GM23248 (cell line): ENCODE data around the gene CADPS. TPM values are rescaled to one million over a fixed set of nuclear protein-coding genes. Genes with fewer than 3 reads are reported as not detected.

ENCODE experiments used
- DNase-seq: peaks from one replicate; pipeline ENCODE4 v3.0.0-alpha.2; 2015
- H2AFZ ChIP-seq: fragments of 200-600 bp; sonication (generic); 2 replicates; pipeline ENCODE4 v1.6.1; 2016; ENCODE audit warnings: antibody characterized with exemption
- H3F3A ChIP-seq: fragments of 200-600 bp; sonication (generic); 2 replicates; pipeline ENCODE4 v1.6.1; 2016; ENCODE audit warnings: mild to moderate bottlenecking, antibody characterized with exemption, mixed run types; ENCODE audit not compliant: insufficient read depth
- H3K27ac ChIP-seq: fragments of 200-600 bp; sonication (generic); 2 replicates; pipeline ENCODE4 v1.5.1; 2016; ENCODE audit warnings: mild to moderate bottlenecking
- H3K27me3 ChIP-seq: fragments of 200-600 bp; sonication (generic); replicated peaks from 2 replicates; pipeline ENCODE4 v1.6.1; 2016; ENCODE audit warnings: mild to moderate bottlenecking; ENCODE audit not compliant: insufficient read depth
- H3K36me3 ChIP-seq: fragments of 200-600 bp; sonication (generic); 2 replicates; pipeline ENCODE4 v1.6.1; 2016; ENCODE audit warnings: low read depth, mild to moderate bottlenecking
- H3K4me1 ChIP-seq: fragments of 200-600 bp; sonication (generic); 2 replicates; pipeline ENCODE4 v1.6.1; 2016; ENCODE audit warnings: mild to moderate bottlenecking; ENCODE audit not compliant: insufficient read depth
- H3K4me2 ChIP-seq: fragments of 200-600 bp; sonication (generic); one replicate; pipeline ENCODE4 v1.6.1; 2016; ENCODE audit warnings: mild to moderate bottlenecking; ENCODE audit not compliant: unreplicated experiment
- H3K4me3 ChIP-seq: fragments of 200-600 bp; sonication (generic); 2 replicates; pipeline ENCODE4 v1.5.1; 2016; ENCODE audit warnings: mild to moderate bottlenecking
- H3K79me2 ChIP-seq: fragments of 200-600 bp; sonication (generic); 2 replicates; pipeline ENCODE4 v1.6.1; 2016; ENCODE audit warnings: mild to moderate bottlenecking; ENCODE audit not compliant: insufficient read depth
- H3K9ac ChIP-seq: fragments of 200-600 bp; sonication (generic); 2 replicates; pipeline ENCODE4 v1.6.1; 2016; ENCODE audit warnings: mild to moderate bottlenecking
- H3K9me2 ChIP-seq: fragments of 200-600 bp; sonication (generic); 2 replicates; pipeline ENCODE4 v1.6.1; 2016; ENCODE audit warnings: mixed run types, mild to moderate bottlenecking, moderate library complexity; ENCODE audit not compliant: insufficient read depth
- H3K9me3 ChIP-seq: fragments of 200-600 bp; sonication (generic); one replicate; pipeline ENCODE4 v1.6.1; 2017; ENCODE audit warnings: low read depth
- H4K20me1 ChIP-seq: fragments of 200-600 bp; sonication (generic); 2 replicates; pipeline ENCODE4 v1.6.0; 2016; ENCODE audit not compliant: insufficient read depth
- EZH2 ChIP-seq: fragments of 200-600 bp; sonication (generic); IDR thresholded peaks from 2 replicates; pipeline ENCODE4 v1.6.1; 2018; ENCODE audit warnings: antibody characterized with exemption, mild to moderate bottlenecking; ENCODE audit not compliant: insufficient read depth, poor library complexity, severe bottlenecking
- EZH2phosphoT487 ChIP-seq: fragments of 200-600 bp; sonication (generic); IDR thresholded peaks from 2 replicates; pipeline ENCODE4 v1.6.1; 2018; ENCODE audit warnings: antibody characterized with exemption, moderate library complexity, mild to moderate bottlenecking, low read depth; ENCODE audit not compliant: insufficient read depth
- WGBS, 2 experiments: methylation state at CpG; one replicate each; pipeline ENCODE4 v1.1.6; 2015 to 2017; ENCODE audit warnings: low lambda C conversion rate in 2 of 2, low coverage in 1 of 2; ENCODE audit errors: missing lambda C conversion rate in 2 of 2; 5-methylcytosine and 5-hydroxymethylcytosine counted together
- in situ Hi-C: fragments of 300-500 bp; cut with MboI; formaldehyde crosslinking; loops from 2 replicates; pipeline ENCODE4 v1.15.0; 2020
- polyA plus RNA-seq: library from polyadenylated mRNA; unstranded; fragments of >200 nt; fragmentation: Nextera tagmentation; extraction: Ambion mirVana; gene quantifications from 2 replicates; pipeline ENCODE4 v1.2.1, GENCODE V29; 2016
- total RNA-seq: library from RNA; depleted of rRNA; stranded (reverse); fragments of >200 nt; shearing (Covaris generic); gene quantifications from 2 replicates; pipeline ENCODE4 v1.2.3, GENCODE V29; 2014

CADPS gene
- total and polyA plus RNA-seq, 2 experiments from 2014 or later, result 3.0 to 4.1 TPM

DNA sequence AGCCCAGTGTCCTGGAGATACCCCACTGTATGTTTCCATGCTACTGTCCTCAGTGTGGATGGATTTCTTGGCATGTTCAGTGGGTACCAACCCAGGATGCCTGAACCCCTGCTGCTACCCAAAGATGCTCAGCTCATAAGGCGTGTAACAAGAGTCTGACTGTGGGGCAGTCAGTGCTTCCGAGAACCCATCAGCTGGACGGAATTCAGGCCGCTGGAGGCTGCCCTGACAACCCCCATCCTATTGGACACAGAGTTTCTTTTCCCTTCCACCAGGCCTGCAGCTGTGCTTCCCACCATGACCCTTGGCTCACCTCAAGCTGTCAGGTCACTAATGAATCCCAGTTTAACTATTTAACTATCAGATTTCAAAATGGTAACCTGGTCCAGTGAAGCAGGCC lies 277.7 kb downstream of the CADPS start:
- in situ Hi-C loops, result no loop called here
- H2AFZ ChIP-seq, result no peak overlapping the region
- DNase-seq, result no peak

DNA sequence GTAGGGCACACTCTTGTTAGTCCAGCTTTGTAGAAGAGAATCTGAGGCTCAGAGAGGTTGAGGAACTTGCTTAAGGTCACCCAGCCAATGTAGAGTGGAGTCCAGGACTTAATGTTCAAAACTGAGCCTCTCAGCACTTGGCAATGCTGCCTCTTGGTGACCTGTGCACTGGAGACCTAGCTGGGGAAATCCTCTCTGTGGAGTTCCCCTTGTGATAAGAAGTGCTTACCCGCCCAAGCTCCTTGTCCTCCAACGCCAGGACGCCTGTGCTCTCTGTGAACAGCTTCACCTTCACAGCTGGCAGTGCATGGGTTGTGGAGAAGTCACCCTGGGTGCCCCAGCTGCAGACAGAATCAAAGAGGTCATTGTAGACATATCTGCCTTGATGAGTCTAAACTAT lies 282.8 kb downstream of the CADPS start:
- Histone ChIP-seq H3K4me2 (no peak overlapping the region), H3K79me2 (no peaks in the 10 kb centered on the region), H3K9ac (no peak overlapping the region), H3K27ac (no peak overlapping the region), H3K4me1 (peaks cover 14% of the 10 kb centered on the region), H3K9me3 (no peaks in the 10 kb centered on the region), H3K36me3 (no peaks in the 10 kb centered on the region), H3F3A (peaks cover 5% of the 10 kb centered on the region; the same call in 1 of the 2 replicates), H3K27me3 (no peaks in the 10 kb centered on the region), H3K4me3 (no peak overlapping the region), H3K9me2 (no peaks in the 10 kb centered on the region), H2AFZ (no peak overlapping the region), H4K20me1 (no peaks in the 10 kb centered on the region)
- TF ChIP-seq EZH2, result no peak
- no peak for DNase-seq
- WGBS, 2 experiments, result 92 to 100% methylated on average over 2 to 3 of the region's 3 CpGs
- in situ Hi-C loops, result no loop called here

More for the DNA sequence above, 277.7 kb downstream of the CADPS start:
- H3K27me3 ChIP-seq, result no peaks in the 10 kb centered on the region
- H3K9ac ChIP-seq, result no peak overlapping the region
- no peak overlapping the region for H3K27ac ChIP-seq
- H3K36me3 ChIP-seq, result no peaks in the 10 kb centered on the region
- no peaks in the 10 kb centered on the region for H3K9me2 ChIP-seq
- no peaks in the 10 kb centered on the region for H4K20me1 ChIP-seq
- peaks cover 16% of the 10 kb centered on the region for H3F3A ChIP-seq
- TF ChIP-seq EZH2 (no peak), EZH2phosphoT487 (no peak)
- no peak overlapping the region for H3K4me3 ChIP-seq
- WGBS, 2 experiments, result 98 to 99% methylated on average over 4 of the region's 4 CpGs
- H3K79me2 ChIP-seq, result no peaks in the 10 kb centered on the region
- H3K4me2 ChIP-seq, result no peak overlapping the region
- no peaks in the 10 kb centered on the region for H3K9me3 ChIP-seq
- H3K4me1 ChIP-seq, result peaks cover 19% of the 10 kb centered on the region

DNA sequence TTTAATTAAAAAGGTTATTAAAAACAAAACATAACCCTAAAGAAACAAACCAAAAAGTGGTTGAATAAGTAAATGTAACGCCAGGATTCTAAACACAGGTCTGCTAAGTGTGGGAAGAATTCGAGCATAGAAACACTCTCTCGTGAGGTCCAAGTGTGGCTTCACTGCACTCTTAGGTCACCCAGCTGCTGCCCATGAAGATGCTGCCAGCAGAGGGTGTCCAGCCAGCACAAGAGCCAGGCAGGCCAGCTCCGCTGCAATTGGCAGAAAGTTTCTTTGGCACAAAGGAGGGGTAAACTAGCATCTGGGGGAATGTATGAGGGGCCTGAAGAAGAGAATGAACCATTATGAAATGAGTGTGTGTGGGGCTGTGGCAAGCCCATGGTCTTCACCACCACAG lies 286.1 kb downstream of the CADPS start:
- 97 to 98% methylated on average over 4 of the region's 4 CpGs for WGBS, 2 experiments

DNA sequence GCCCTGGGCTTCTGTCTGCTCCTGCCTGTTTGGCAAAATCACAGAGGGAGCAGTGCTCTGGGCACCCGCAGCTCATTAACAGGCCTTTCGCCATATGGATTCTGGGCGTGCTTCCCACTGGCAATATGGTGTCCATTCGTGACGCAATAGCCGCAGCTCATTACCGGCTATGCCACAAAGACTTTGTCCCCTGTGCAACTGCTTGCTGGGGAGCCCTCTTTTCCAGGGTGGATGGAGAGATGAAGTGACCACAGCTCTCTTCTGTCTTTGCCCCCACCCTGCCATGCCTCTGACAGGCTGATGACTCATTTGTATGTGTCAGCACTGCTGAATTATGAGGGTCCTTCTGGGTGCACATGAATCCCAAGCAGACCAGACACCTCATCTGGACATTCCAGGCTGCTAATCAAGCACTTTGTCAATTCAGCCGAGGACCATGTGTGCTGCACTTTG lies 287.6 kb downstream of the CADPS start:
- in situ Hi-C loops, result no loop called here
- TF ChIP-seq EZH2 (no peak), EZH2phosphoT487 (peak; percentile 90)
- Histone ChIP-seq H3K9ac (peak overlapping the region; percentile 67), H3K4me3 (peak overlapping the region; percentile 7; the same call in 1 of the 2 replicates), H3K9me2 (no peaks in the 10 kb centered on the region), H3K36me3 (no peaks in the 10 kb centered on the region), H3K27me3 (no peaks in the 10 kb centered on the region), H3F3A (peaks cover 23% of the 10 kb centered on the region), H3K4me2 (peak overlapping the region; percentile 36), H2AFZ (peak overlapping the region; percentile 43; the same call in 1 of the 2 replicates), H3K9me3 (no peaks in the 10 kb centered on the region), H3K27ac (peak overlapping the region; percentile 87), H3K4me1 (peaks cover 33% of the 10 kb centered on the region), H4K20me1 (no peaks in the 10 kb centered on the region), H3K79me2 (no peaks in the 10 kb centered on the region)
- peak; percentile 94 for DNase-seq
- 0 to 5% methylated on average over 8 of the region's 8 CpGs for WGBS, 2 experiments

More for the DNA sequence above, 286.1 kb downstream of the CADPS start:
- DNase-seq, result no peak
- no peak overlapping the region for H3K4me2 ChIP-seq
- H3K27me3 ChIP-seq, result no peaks in the 10 kb centered on the region
- no peaks in the 10 kb centered on the region for H4K20me1 ChIP-seq
- no peaks in the 10 kb centered on the region for H3K9me2 ChIP-seq
- no peak overlapping the region for H3K4me3 ChIP-seq
- H3K79me2 ChIP-seq, result no peaks in the 10 kb centered on the region
- H3F3A ChIP-seq, result peaks cover 23% of the 10 kb centered on the region
- no peak for TF ChIP-seq EZH2phosphoT487
- no peak for TF ChIP-seq EZH2
- H3K4me1 ChIP-seq, result peaks cover 33% of the 10 kb centered on the region
- no peak overlapping the region for H2AFZ ChIP-seq
- no peaks in the 10 kb centered on the region for H3K9me3 ChIP-seq
- H3K36me3 ChIP-seq, result no peaks in the 10 kb centered on the region
- no peak overlapping the region for H3K9ac ChIP-seq
- no peak overlapping the region for H3K27ac ChIP-seq
- in situ Hi-C loops, result no loop called here
